Superior temporal gyrus (tissue), 1 donor: ENCODE data around the gene MYO6.
A peak's percentile ranks its signal among the peaks of the same experiment; 100 is the strongest.

Experiments used
- DNase-seq: peaks from one replicate; pipeline ENCODE4 v3.0.0-alpha.2; 2016; ENCODE audit errors: extremely low spot score

The MYO6 gene

DNA sequence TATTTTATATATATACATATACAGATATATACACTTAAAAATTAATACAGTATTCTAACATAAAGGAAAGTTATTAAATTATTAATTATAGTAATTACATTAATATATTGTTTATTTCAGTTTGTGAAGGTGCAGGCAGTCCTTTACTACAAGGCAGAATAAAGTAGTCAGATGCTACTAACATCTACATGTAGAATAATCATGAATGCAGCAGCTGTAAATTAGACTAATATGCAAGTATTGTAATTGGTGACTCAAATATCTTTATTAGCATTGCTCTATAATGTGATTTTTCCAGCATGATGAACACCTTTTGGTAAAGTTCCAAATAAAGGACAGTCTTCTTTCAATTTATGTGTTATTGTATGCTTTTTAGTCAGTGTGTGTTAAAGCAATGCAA, 17.3 kb downstream of the MYO6 start:
- no peak for DNase-seq

DNA sequence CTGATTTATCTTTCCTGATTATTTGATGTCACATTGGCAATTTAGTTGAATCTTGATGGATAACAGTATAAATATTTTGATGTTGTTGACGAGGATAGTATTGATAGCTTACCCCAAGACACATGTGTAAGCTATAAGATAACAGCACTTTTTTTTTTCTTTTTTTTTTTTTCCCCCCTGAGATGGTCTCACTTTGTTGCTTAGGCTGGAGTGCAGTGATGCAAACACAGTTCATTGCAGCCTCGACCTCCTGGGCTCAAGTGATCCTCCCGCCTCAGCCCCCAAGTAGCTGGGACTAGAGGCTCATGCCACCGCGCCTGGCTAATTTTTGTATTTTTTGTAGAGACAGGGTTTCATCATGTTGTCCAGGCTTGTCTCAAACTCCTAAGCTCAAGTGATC, 21.8 kb downstream of the MYO6 start:
- DNase-seq, result no peak

DNA sequence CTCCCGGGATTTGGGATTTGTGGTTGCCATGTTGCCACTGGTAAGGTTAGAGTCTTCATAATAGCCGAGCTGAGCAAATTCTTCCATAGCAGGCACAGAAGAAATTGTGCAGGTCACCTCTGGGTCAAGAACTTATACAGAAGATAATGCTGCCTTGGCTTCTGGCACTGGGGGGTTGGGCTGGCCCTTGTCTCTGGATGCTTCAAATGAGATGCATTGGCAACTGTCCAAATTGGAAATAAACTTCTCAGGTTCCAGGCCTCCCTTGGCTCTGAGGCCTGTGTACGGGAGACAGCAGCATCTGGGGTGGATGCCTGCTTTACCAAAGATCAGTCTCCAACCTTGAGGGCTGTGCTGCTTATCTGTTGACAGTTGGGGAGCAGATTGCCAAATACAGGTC, 26.2 kb downstream of the MYO6 start:
- no peak for DNase-seq

DNA sequence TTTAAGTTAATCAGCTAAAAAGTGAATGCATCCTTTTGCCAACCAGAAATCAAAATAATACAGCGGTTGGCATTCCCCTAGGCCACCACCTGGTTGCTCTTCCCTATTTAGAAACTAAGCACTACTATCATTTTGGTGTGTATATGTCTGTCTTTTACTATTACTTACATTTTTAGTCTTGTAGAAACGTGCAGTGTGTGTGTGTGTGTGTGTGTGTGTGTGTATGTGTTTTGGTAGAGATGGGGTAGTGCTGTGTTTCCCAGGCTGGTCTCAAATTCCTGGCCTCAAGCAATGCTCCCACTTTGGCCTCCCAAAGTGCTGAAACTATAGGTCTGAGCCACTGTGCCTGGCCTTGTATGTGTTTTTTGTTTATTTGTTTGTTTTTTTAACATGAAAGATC, 27.4 kb downstream of the MYO6 start:
- no peak for DNase-seq

DNA sequence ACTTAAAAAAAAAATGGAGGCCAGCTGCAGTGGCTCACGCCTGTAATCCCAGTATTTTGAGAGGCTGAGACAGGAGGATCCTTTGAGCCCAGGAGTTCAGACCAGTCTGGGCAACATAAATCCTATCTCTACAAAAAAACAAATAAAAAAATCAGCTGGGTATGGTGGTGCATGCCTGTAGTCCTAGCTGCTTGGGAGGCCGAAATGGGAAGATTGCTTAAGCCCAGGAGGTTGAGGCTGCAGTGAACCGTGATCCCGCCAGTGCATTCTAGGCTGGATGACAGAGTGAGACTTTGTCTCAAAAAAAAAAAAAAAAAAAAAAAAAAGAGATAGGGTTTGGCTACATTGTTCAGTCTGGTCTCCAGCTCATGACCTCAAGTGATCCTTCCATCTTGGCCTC, 29.7 kb downstream of the MYO6 start:
- no peak for DNase-seq

DNA sequence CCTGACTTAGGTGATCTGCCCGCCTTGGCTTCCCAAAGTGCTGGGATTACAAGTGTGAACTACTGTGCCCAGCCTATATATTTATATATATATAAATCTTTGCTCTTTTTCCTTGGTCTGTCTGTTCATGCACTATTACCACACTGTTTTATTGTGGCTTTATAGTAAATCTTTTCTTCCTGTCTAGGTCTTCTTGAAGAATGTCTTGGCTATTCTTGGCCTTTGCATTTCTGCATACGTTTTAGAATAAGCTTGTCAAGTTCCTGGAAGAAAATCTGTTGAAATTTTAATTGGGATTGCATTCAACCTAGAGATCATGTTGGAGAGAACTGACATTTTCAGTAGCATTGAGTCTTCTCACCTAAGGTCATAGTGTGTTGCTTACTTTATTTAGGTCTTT, 37.1 kb downstream of the MYO6 start:
- no peak for DNase-seq

DNA sequence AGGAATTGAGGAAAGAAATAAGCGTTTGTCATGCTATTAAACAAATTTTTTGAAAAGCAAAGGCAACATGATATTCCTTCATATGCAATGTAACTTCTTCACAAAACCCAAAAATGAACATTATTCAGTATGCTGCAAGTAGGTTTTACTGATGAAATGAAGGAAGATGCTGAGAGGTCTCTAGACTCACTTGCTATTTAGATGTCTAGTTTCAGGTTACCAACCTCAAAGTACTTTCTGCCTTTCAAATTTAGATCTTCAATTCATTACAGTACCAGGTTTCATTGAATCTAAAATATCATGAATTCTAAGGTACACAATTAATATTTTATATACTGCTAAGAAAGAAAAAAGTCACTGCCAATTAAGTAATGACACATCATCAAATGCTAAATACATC, 39.9 kb downstream of the MYO6 start:
- no peak for DNase-seq

DNA sequence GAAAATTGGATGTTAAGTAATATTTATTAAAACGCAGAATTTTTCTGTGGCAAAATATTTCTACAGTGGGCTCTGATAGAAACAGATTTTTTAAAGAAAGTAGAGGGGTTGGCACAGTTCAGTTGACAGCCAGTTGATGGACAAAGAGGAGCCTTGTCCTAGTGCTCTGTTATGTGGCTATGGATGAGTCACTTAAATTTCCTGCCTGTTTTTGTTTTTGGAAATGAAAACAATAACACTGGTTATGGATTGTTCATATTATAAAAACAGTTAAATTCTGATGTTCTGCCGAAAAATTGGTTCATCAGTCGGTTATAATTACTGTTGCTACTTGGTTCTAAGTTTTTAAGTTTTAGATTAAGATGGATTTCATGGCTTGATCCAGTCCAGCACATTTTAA, 42.8 kb downstream of the MYO6 start:
- DNase-seq, result peak; percentile 84

DNA sequence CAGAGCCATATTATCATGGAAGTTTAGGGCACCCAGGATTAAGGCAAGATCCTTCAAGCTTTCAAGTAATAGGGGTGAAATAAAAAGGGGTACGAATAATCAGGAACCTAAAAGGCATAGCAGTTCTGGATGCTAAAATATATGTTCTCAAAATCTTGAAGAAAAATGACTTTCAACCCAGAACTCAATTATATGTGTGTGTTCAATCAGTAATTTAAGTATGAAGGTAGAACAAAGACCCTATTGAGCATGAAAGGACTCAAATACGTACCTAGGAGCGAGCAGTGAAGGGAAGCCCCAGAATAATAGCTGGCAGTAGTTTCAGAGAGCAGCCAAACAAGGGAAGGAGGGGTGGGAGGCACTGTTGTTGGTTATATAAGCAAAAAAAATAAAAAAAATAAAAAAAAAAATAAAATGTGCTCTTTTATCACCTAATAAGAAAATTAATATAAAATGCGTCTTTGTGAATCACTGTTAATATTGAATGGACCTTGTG, 45.4 kb downstream of the MYO6 start:
- peak; percentile 68 for DNase-seq

DNA sequence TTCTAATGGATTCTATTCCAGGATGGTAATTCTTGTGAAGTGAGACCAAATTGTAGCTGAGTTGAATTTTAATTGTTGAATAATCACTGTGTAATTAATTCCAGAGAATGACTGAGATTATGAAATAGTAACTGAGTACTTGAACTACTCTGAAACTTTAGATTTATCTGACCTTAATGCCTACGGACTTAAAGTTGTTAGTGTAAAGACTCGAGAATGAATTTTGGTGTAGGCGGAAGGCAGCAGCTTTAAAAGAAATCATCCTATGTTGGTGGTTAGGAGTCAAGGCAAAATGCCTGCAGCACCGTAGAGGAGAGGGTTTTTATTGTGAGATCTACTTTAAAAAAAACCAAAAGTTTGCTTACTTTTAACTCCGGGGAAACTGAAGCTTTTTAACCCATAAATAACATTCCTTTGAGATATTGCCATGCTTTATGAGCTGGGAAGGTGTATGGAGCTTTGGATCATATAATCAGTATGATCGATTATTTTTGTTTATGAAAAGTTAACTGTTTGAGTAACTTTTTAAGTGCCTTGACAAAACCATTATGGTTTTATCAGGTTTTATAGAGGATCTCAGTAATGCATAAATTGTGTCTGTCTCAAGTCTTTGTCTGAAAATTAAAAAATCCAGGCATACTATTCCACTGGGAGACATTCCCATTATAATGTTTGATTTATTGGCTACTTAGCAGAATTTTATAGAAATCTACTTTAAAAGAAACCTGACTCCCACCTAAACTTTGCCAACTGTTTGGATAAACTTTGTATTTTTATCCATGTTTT, 46.1 kb downstream of the MYO6 start:
- DNase-seq, result peak; percentile 60

DNA sequence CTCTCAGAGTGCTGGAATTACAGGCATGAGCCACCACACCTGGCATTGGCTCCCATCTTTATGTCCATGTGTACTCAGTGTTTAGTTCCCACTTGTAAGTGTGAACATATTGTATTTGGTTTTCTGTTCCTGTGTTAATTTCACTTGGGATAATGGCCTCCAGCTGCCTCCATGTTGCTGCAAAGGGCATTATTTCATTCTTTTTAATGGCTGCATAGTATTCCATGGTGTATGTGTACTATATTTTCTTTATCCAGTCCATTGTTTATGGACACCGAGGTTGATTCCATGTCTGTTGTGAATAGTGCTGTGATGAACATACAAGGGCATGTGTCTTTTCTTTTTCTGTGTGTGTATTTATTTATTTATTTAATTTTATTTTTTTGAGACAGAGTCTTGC, 47.7 kb downstream of the MYO6 start:
- no peak for DNase-seq

DNA sequence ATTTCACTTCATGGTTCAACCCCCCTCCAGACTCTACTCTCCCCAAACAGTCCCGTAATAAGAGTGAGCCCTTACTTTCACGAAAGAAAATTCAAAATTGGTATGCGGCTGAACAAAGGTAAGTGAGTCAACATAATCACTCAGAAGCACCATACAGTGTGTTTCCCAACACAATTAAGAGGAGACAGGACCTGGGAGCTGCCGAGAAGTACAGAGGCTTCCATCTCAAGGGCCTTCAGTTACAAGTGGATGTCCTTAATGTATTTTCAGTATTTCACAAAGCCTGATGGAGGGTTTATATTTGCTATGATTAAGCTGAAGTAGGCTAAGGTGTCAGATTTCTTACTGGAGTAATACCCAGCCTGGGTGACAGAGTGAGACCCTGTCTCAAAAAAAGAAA, 51.1 kb downstream of the MYO6 start:
- DNase-seq, result no peak

DNA sequence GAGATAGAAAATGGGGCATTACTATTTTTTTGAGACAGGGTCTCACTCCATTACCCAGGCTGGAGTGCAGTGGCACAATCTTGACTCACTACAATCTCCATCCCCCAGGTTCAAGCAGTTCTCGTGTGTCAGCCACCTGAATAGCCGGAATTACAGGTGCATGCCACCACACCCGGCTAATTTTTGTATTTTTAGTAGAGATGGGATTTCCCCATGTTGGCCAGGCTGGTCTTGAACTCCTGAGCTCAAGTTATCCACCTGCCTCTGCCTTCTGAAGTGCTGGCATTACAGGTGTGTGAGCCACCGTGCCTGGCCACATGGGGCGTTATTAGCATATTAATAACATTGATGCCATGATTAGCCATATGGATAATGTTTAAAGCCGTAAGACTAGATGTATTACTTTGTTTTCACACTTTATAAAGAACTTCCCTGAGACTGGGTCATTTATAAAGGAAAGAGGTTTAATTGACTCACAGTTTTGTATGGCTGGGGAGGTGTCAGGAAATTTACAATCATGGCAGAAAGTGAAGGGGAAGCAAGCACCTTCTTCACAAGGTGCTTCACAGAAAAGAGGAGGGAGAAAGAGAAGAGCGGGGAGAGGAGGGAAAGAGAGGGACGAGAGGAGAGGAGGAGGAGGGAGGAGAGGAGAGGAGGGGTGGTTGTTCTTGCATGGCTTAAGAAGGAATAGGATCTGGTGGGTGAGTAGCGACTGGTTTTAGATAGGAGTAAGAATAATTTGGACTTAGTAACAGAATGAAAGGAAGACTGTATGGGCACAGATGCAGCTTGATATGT, 51.9 kb downstream of the MYO6 start:
- no peak for DNase-seq

DNA sequence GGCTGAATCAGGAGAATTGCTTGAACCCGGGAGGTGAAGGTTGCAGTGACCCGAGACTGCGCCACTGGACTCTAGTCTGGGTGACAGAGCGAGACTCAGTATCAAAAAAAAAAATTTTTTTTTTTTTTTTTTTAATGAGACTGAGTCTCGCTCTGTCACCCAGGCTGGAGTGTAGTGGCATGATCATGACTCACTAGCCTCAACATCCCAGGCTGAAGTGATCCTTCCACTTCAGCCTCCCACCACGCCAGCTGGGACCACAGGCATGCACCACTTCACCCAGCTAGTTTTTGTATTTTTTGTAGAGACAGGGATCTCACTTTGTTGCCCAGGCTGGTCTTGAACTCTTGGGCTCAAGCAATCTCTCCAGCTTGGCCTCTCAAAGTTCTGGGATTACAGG, 53.3 kb downstream of the MYO6 start:
- DNase-seq, result no peak

DNA sequence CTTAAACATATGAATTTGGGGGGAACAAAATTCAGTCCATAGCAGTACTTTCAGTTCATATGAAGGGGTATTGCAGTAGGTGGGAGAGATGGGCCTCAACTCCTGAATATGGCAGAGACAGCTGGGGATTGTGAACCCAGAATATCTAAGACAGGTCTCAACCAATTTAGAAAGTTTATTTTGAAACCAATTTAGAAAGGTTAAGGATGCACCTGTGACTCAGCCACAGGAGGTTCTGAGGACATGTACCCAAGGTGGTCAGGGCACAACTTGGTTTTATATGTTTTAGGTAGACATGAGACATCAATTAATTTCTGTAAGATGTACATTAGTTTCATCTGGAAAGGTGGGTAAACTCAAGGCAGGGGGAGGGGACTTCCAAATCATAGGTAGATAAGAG, 59.5 kb downstream of the MYO6 start:
- no peak for DNase-seq

DNA sequence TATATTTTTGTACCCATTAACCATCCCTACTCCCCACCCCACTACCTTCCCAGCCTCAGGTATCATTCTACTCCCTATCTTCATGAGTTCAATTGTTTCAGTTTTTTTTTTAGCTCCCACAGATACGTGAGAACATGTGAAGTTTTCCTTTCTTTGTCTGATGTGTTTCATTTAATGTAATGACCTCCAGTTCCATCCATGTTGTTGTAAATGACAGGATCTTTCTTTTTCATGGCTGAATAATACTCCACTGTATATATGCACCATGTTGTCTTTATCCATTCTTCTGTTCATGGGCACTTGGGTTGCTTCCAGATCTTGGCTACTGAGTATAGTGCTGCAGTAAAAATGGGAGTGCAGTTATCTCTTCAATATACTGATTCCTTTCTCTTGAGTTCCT, 63.5 kb downstream of the MYO6 start:
- DNase-seq, result no peak

DNA sequence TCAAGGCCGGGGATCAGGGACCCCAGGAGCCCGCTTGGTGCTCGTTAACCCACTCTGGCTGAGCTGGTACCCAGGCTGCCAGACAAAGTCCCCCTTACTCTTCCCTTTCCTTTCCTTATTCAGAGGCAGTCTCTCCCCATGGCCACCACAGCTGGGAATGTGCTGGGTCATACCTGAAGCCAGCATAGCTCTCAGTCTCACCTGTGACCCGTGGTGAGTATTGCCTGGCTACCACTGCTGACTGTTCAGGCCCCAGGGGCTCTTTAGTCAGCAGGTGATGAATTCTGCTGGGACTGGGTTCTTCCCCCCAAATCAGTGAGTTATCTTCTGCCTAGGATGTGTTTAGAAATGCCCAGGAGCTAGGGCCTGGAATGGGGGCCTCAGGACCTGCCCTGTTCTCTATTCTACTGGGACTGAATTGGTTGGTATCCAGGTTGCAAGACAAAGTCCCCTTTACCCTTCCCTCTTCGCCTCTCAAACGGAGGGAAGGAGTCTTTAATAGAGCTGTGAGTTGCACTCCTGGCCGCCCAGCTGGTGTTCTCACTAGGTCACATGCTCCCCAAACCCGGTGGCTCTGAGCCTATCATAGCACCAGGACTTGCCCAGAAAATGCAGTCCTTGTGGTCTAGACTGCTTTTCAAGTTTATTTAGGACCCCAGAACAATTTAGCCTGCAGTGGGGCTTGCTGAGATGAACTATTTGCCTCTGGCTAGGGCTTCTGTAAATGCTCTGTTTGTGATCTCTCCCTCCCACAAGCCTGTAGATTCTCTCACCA, 64.6 kb downstream of the MYO6 start:
- no peak for DNase-seq

DNA sequence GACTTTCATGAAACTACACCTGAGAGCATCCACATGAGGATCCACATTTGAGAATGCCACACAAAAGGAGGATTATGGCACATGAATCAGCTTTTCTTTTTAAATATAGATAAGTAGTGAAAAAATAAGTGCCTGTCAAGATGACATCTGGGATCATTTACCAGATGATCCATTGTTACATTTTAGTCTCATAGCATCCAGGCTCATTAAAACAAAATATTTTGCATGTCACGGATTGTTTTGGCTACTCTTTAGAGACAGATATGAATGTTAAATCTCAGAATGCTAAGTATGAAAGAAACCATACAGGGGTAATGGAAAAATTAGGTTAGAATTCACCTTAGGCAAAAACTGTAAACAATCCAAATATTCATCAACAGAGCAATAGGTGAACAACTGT, 66.7 kb downstream of the MYO6 start:
- no peak for DNase-seq

DNA sequence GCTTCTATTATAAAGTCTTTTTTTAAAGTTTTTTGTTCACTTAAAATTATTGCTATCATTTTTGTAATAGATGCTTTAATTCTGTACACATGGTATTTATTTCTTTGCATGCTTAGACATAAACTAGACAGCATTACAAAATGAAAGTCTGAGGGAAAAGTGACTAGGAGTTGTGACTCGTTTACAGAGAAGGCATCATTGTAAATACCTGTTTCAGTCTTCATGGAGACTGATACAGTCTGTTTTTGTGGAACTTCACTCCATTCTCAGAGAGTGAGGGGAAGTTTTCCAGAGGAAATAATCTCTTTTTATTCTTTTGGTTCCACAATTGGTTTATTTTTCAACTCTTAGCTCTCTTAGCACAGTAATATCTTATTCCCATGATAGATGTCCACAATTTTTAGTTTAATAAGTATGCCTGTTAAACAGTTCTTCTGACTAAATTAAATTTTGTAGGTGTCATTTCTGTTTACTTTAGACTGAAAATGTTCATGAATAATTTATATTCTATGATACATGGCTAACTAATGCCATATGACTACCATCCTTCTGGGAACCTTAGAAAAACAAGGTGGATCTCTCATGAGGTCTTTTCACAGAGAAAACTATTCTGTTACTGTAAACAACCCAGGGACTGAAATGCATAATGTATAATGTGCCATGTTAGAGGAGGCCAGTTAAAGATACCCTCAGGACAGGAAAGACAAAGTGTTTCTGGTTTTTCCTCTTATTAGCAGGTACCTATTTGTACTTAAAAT, 69.2 kb downstream of the MYO6 start:
- DNase-seq, result no peak

DNA sequence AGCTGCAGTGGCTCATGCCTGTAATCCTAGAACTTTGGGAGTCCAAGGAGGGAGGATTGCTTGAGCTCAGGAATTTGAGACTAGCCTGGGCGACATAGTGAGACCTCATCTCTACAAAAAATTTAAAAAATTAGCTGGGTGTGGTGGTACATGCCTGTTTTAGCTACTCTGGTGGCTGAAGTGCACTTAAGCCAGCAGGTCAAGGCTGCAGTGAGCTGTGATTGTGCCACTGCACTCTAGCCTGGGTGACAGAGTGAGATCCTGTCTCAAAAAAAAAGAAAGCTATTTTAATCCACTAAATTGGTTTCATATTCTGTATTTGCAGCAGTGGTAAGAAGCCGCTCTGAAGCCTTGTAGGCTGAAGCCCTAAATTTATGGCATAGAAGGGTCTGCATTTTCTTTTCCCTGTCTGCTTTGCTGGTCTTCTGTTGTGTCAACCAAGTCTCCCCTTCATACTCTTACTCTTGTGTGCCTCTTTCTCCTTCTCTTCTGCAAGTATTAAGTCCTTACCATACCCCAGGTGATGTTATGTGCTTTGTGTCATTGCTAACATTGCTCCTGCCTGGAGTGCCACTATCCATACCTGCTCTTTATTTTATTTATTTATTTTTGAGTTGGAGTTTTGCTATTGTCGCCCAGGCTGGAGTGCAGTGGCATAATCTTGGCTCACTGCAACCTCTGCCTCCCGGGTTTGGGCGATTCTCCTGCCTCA, 70.9 kb downstream of the MYO6 start:
- DNase-seq, result no peak

DNA sequence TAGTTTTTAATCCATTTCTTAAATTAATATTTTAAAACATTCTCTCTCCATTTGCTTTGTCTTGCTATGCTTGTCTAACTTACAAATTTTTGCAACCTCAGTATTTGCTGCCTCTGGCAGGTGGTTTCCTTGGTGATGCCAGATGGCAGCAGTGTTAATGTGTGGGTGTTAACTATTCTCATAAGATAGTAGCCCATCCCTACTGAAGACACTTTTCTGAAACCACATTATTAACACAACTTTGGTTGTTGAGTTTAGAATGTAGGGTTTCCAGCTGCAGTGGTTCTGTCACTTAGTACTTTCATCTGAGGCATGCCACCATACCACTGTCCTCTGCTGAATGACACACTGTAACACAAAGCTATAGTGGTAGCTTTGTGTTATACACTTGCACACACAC, 75.1 kb downstream of the MYO6 start:
- no peak for DNase-seq
